SK-N-SH treated with all-trans-retinoic acid at 6 μM for 48 hours (cell line): ENCODE measurements around the gene EML4.

ENCODE experiments used
- ATAC-seq: fragments of 200-7000 bp; cut with Tn5 transposase; 3 replicates; pipeline ENCODE4 v1.9.1; 2020; ENCODE audit warnings: mild to moderate bottlenecking, moderate library complexity
- ARNTL ChIP-seq: fragments of 450-650 bp; formaldehyde crosslinking; IDR thresholded peaks from 2 replicates; pipeline ENCODE4 v1.5.0; 2020; ENCODE audit warnings: low read depth, mild to moderate bottlenecking, moderate library complexity, borderline replicate concordance
- BACH2 ChIP-seq: fragments of 250-450 bp; sonication (Bioruptor Pico); IDR thresholded peaks from 2 replicates; pipeline ENCODE4 v1.9.0; 2021; ENCODE audit warnings: mild to moderate bottlenecking, borderline replicate concordance
- CSDC2 ChIP-seq: fragments of 250-450 bp; sonication (Bioruptor Pico); IDR thresholded peaks from 2 replicates; pipeline ENCODE4 v1.5.0; 2020; ENCODE audit warnings: mild to moderate bottlenecking, moderate library complexity
- CSRNP3 ChIP-seq: fragments of 250-450 bp; sonication (Bioruptor Pico); IDR thresholded peaks from 2 replicates; pipeline ENCODE4 v1.5.1; 2021; ENCODE audit warnings: mild to moderate bottlenecking, moderate library complexity
- ESRRG ChIP-seq: fragments of 250-450 bp; sonication (Bioruptor Pico); IDR thresholded peaks from 2 replicates; pipeline ENCODE4 v1.6.1; 2021; ENCODE audit warnings: mild to moderate bottlenecking
- GLIS3 ChIP-seq: fragments of 250-450 bp; sonication (Bioruptor Pico); IDR thresholded peaks from 2 replicates; pipeline ENCODE4 v1.5.0; 2020; ENCODE audit warnings: mild to moderate bottlenecking, moderate library complexity
- ISL1 ChIP-seq: fragments of 250-450 bp; sonication (Bioruptor Pico); IDR thresholded peaks from 2 replicates; pipeline ENCODE4 v2.1.2; 2022; ENCODE audit warnings: mild to moderate bottlenecking, moderate library complexity
- OSR1 ChIP-seq: fragments of 250-450 bp; sonication (Bioruptor Pico); IDR thresholded peaks from 2 replicates; pipeline ENCODE4 v1.8.0; 2022; ENCODE audit warnings: moderate library complexity, mild to moderate bottlenecking, inconsistent platforms
- PPARA ChIP-seq: fragments of 250-450 bp; sonication (Bioruptor Pico); IDR thresholded peaks from 2 replicates; pipeline ENCODE4 v1.5.0; 2020; ENCODE audit warnings: mild to moderate bottlenecking, borderline replicate concordance
- RARB ChIP-seq: fragments of 250-450 bp; sonication (Bioruptor Pico); IDR thresholded peaks from 2 replicates; pipeline ENCODE4 v1.8.0; 2021; ENCODE audit warnings: mild to moderate bottlenecking, moderate library complexity
- SNAI2 ChIP-seq: fragments of 250-450 bp; sonication (Bioruptor Pico); IDR thresholded peaks from 2 replicates; pipeline ENCODE4 v1.5.0; 2020; ENCODE audit warnings: mild to moderate bottlenecking, moderate library complexity
- TCF4 ChIP-seq: fragments of 250-450 bp; sonication (Bioruptor Pico); IDR thresholded peaks from 2 replicates; pipeline ENCODE4 v1.8.0; 2021; ENCODE audit warnings: mild to moderate bottlenecking, moderate library complexity, borderline replicate concordance
- TOX ChIP-seq: fragments of 250-450 bp; sonication (Bioruptor Pico); IDR thresholded peaks from 2 replicates; pipeline ENCODE4 v1.8.0; 2021; ENCODE audit warnings: mild to moderate bottlenecking, moderate library complexity, borderline replicate concordance
- TSHZ2 ChIP-seq: fragments of 250-450 bp; sonication (Bioruptor Pico); IDR thresholded peaks from 2 replicates; pipeline ENCODE4 v1.5.0; 2020; ENCODE audit warnings: mild to moderate bottlenecking, moderate library complexity
- ZFP3 ChIP-seq: fragments of 250-450 bp; sonication (Bioruptor Pico); IDR thresholded peaks from 2 replicates; pipeline ENCODE4 v1.5.0; 2020; ENCODE audit warnings: mild to moderate bottlenecking, moderate library complexity
- ZFP30 ChIP-seq: fragments of 450-650 bp; formaldehyde crosslinking; IDR thresholded peaks from 2 replicates; pipeline ENCODE4 v1.5.0; 2022; ENCODE audit warnings: mild to moderate bottlenecking, moderate library complexity
- ZNF565 ChIP-seq: fragments of 450-650 bp; formaldehyde crosslinking; conservative IDR thresholded peaks from 2 replicates; pipeline ENCODE4 v1.5.0; 2020; ENCODE audit warnings: low read depth, mild to moderate bottlenecking, moderate library complexity
- ZNF8 ChIP-seq: fragments of 450-650 bp; formaldehyde crosslinking; IDR thresholded peaks from 2 replicates; pipeline ENCODE4 v1.5.0; 2020; ENCODE audit warnings: mild to moderate bottlenecking, moderate library complexity
- TF ChIP-seq, protein P1 (sequence below): fragments of 250-450 bp; sonication (Bioruptor Pico); IDR thresholded peaks from 2 replicates; pipeline ENCODE4 v1.8.0; 2021; ENCODE audit warnings: low read depth, mild to moderate bottlenecking, moderate library complexity, borderline replicate concordance
- TF ChIP-seq, protein P2 (sequence below): fragments of 250-450 bp; sonication (Bioruptor Pico); IDR thresholded peaks from 2 replicates; pipeline ENCODE4 v1.5.1; 2020; ENCODE audit warnings: low read depth, mild to moderate bottlenecking, moderate library complexity

The EML4 gene

DNA sequence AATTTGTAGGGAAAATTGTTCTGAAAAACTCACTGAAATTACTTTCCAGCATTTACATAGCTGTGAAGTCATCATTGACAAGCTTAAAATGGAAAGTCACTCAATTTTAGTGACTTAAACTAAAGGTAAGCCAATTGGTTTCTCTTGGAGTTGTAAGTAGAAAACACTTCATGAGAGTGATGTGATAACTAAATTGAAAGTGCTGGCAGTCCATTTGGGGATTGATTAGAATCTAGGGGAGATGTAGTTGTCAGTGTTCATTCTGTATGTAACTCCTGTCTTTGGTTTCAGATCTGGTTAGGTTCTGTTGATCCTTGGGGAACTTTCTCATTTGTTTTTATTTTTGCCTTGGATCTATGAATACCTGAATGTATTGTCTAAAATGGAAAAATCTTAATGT, 138.0 kb downstream of the EML4 start (continued):
- TF ChIP-seq CSRNP3 (CRISPR knock-in tag), result no peak
- TF ChIP-seq ARNTL (CRISPR knock-in tag), result no peak

DNA sequence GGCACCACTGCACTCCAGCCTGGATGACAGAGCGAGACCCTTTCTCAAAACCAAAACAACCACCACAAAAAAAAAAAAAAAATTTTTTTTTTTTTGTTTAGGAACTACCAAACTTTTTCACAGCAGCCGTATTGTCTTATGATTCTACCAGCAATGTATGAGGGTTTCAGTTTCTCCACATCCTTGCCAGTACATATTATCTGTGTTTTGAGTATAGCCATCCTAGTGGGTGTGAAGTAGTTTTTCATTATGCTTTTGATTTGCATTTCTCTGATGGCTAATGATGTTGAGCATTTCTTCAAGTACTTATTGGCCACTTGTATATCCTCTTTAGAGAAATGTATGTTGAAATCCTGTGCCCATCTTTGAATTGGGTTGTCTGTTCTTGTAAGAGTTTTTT, 140.2 kb downstream of the EML4 start:
- no peak for ATAC-seq
- TF ChIP-seq, protein P1, sequence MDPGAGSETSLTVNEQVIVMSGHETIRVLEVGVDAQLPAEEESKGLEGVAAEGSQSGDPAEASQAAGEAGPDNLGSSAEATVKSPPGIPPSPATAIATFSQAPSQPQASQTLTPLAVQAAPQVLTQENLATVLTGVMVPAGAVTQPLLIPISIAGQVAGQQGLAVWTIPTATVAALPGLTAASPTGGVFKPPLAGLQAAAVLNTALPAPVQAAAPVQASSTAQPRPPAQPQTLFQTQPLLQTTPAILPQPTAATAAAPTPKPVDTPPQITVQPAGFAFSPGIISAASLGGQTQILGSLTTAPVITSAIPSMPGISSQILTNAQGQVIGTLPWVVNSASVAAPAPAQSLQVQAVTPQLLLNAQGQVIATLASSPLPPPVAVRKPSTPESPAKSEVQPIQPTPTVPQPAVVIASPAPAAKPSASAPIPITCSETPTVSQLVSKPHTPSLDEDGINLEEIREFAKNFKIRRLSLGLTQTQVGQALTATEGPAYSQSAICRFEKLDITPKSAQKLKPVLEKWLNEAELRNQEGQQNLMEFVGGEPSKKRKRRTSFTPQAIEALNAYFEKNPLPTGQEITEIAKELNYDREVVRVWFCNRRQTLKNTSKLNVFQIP (CRISPR knock-in tag), result no peak
- TF ChIP-seq ARNTL (CRISPR knock-in tag), result no peak
- TF ChIP-seq ZNF8 (CRISPR knock-in tag), result no peak
- TF ChIP-seq ISL1 (CRISPR knock-in tag), result no peak
- no peak for TF ChIP-seq GLIS3 (CRISPR knock-in tag)
- no peak for TF ChIP-seq ESRRG (CRISPR knock-in tag)
- TF ChIP-seq TOX (CRISPR knock-in tag), result no peak
- TF ChIP-seq OSR1 (CRISPR knock-in tag), result no peak
- TF ChIP-seq ZFP30 (CRISPR knock-in tag), result no peak
- no peak for TF ChIP-seq TSHZ2 (CRISPR knock-in tag)
- TF ChIP-seq, protein P2, sequence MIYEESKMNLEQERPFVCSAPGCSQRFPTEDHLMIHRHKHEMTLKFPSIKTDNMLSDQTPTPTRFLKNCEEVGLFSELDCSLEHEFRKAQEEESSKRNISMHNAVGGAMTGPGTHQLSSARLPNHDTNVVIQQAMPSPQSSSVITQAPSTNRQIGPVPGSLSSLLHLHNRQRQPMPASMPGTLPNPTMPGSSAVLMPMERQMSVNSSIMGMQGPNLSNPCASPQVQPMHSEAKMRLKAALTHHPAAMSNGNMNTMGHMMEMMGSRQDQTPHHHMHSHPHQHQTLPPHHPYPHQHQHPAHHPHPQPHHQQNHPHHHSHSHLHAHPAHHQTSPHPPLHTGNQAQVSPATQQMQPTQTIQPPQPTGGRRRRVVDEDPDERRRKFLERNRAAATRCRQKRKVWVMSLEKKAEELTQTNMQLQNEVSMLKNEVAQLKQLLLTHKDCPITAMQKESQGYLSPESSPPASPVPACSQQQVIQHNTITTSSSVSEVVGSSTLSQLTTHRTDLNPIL (CRISPR knock-in tag), result no peak
- TF ChIP-seq BACH2 (CRISPR knock-in tag), result no peak
- TF ChIP-seq RARB (CRISPR knock-in tag), result no peak
- no peak for TF ChIP-seq ZFP3 (CRISPR knock-in tag)

GRCh38 chr2:42310007-42310515, 140.9 kb downstream of the EML4 start:
- ATAC-seq, result no peak
- TF ChIP-seq PPARA (CRISPR knock-in tag) (no peak), ZFP30 (CRISPR knock-in tag) (no peak), CSDC2 (CRISPR knock-in tag) (no peak), SNAI2 (no peak), CSRNP3 (CRISPR knock-in tag) (no peak), GLIS3 (CRISPR knock-in tag) (no peak)

DNA sequence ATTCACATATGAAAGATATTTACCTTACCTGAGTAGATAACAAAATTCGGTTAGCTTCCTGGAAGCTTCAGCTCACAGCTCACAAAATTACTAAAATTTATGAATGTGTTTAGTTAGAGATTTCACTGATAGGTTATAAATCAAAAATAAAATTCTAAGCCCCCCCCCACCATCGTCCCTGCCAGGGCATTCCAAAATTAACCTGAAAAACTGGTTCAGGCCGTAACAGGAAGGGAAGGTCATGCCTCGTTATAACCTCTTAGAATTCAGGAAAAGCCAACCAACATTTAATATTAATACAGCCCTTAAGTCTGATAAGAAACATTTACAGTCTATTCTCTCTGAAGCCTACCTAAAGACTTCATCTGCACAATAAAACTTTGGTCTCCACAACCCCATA, 143.0 kb downstream of the EML4 start:
- no peak for ATAC-seq
- TF ChIP-seq GLIS3 (CRISPR knock-in tag) (no peak), TCF4 (CRISPR knock-in tag) (no peak), TSHZ2 (CRISPR knock-in tag) (no peak), TOX (CRISPR knock-in tag) (no peak), CSDC2 (CRISPR knock-in tag) (no peak), OSR1 (CRISPR knock-in tag) (no peak), PPARA (CRISPR knock-in tag) (no peak), ZNF565 (no peak), ARNTL (CRISPR knock-in tag) (no peak), CSRNP3 (CRISPR knock-in tag) (no peak), BACH2 (CRISPR knock-in tag) (no peak), ZNF8 (CRISPR knock-in tag) (no peak)
- TF ChIP-seq, protein P2 (CRISPR knock-in tag), result no peak
